ENCODE results near the gene DNAJC4. TPM values are rescaled to one million over a fixed set of nuclear protein-coding genes. Genes with fewer than 3 reads are reported as not detected.

The DNAJC4 gene
- total and polyA plus RNA-seq, 9 donors = 25.0 to 69.1 (median 43.1) TPM

DNA sequence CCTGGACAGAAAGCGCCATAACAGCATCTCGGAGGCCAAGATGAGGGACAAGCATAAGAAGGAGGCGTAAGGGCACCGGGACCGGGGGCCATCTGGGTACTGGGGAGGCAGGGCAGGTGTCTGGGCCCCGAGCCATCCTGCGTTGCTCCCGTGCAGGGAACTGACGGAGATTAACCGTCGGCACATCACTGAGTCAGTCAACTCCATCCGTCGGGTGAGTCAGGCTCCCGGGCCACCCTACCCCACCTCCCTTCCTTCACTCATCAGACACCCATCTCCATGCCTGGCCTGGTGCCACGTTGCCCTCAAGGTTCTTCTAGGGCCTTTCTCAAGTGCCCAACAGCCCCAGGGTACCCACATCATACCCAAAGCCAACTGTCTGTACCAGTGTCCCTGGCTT is 36.0 kb downstream of the DNAJC4 start:
- H3K4me1 ChIP-seq (ENCODE audit: insufficient read depth) = peaks cover 9% of the 10 kb centered on the region
- no peak overlapping the region for H3K27ac ChIP-seq
- intact Hi-C loops (cut with DNase I) = loop anchor here in 2 of 4 donors (10.0 kb wide), 1 partner anchor 62 kb away; the partner anchor contains the start of gene FERMT3 (in 2 of the 2)
- DNase-seq = peak in 3 of 5 donors; percentile 35 to 64 (median 53)
- H3K9me3 ChIP-seq = no peaks in the 10 kb centered on the region
- 86 to 91% (median 90%) methylated on average over 15 of the region's 15 CpGs for WGBS, 3 donors
- TF ChIP-seq, protein P1, sequence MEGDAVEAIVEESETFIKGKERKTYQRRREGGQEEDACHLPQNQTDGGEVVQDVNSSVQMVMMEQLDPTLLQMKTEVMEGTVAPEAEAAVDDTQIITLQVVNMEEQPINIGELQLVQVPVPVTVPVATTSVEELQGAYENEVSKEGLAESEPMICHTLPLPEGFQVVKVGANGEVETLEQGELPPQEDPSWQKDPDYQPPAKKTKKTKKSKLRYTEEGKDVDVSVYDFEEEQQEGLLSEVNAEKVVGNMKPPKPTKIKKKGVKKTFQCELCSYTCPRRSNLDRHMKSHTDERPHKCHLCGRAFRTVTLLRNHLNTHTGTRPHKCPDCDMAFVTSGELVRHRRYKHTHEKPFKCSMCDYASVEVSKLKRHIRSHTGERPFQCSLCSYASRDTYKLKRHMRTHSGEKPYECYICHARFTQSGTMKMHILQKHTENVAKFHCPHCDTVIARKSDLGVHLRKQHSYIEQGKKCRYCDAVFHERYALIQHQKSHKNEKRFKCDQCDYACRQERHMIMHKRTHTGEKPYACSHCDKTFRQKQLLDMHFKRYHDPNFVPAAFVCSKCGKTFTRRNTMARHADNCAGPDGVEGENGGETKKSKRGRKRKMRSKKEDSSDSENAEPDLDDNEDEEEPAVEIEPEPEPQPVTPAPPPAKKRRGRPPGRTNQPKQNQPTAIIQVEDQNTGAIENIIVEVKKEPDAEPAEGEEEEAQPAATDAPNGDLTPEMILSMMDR (IDR thresholded peaks at IDR 0.05) = no peak
- TF ChIP-seq POLR2A (IDR thresholded peaks at IDR 0.05) = no peak
- no peak for TF ChIP-seq EP300 (IDR thresholded peaks at IDR 0.05)
- no peaks in the 10 kb centered on the region for H3K36me3 ChIP-seq
- H3K27me3 ChIP-seq = no peaks in the 10 kb centered on the region
- no peak overlapping the region for H3K4me3 ChIP-seq

DNA sequence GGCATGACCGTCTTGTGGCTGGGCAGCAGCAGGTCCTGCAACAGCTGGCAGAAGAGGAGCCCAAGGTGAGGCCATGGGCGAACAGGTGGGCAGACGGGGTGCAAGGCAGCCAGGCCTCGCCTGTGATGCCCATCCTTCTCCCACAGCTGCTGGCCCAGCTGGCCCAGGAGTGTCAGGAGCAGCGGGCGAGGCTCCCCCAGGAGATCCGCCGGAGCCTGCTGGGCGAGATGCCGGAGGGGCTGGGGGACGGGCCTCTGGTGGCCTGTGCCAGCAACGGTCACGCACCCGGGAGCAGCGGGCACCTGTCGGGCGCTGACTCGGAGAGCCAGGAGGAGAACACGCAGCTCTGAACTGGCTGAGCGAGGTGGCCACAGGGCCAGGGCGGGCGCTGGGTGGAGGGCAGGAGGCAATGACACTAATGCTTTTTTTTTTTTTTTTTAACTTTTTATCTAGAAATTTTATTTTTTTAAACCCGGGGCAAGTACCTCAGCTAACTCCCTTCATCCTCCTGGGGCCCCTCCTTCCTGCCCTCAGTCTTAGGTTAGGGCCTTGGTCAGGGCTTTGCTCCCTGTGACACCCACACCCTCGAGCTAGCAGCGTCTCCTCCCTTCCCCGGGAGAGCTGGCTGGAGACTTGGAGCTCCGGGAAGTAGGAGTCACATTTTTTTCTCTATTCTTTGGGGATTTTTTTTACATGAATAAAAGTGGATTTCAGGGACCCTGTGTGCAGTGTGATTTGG is 37.0 kb downstream of the DNAJC4 start:
- Histone ChIP-seq H3K27ac (peak overlapping the region in 1 of 2 donors; percentile 90), H3K9me3 (no peaks in the 10 kb centered on the region), H3K4me3 (no peak overlapping the region), H3K4me1 (ENCODE audit: insufficient read depth) (peaks cover 9% of the 10 kb centered on the region), H3K36me3 (no peaks in the 10 kb centered on the region), H3K27me3 (no peaks in the 10 kb centered on the region)
- 70 to 71% (median 70%) methylated on average over 27 of the region's 27 CpGs for WGBS, 3 donors
- peak in 3 of 5 donors; percentile 55 to 66 (median 66) for DNase-seq
- intact Hi-C loops (cut with DNase I) = loop anchor here in 2 of 4 donors (10.0 kb wide), 1 partner anchor 63 kb away; the partner anchor contains the start of gene FERMT3 (in 2 of the 2)
- TF ChIP-seq EP300 (IDR thresholded peaks at IDR 0.05) = no peak

DNA sequence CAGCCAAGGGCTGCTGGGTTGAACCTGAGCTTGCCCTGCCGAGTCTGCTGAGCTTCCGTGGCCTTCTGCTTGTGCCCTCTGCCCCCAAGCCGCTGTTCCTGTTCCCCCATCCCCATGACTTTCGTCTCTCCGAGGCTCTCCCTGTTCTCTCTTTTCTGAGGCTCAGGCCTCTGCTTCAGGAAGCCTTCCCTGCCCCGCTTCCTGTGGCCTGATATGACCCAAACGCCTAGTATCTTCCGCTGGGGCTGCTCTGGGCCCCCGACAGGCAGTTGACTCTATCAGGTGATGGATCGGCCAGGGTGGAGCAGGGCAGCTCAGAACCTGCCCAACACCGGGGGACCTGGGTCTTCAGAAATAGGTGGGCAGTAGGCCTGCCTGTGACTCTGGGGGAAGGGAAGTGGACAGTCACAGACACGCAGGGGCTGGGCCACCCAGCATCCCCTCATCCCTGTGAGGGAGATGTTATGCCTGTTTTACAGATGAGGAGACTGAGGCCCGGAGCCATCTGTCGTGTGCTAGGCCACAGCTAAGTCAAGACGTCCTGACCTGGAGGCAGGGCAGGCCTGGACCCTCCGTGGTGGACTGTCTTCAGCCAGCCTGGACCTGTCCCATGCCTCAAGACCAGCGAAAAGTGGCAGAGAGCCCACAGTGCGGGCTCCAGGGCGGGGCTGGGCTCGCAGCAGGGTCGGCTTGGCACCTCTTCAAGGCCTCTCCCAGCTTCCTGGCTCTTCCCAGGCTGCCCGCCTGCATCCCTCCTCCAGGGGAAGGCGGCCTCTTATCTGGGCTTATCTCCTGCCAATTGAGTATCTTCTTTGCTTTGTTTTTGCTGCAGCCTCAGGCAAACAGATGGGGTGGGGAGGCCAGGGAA is 37.9 kb downstream of the DNAJC4 start:
- Histone ChIP-seq H3K27ac (peak overlapping the region; percentile 13 to 90), H3K27me3 (no peaks in the 10 kb centered on the region), H3K4me3 (peak overlapping the region; percentile 75), H3K36me3 (no peaks in the 10 kb centered on the region), H3K9me3 (no peaks in the 10 kb centered on the region), H3K4me1 (ENCODE audit: insufficient read depth) (peaks cover 9% of the 10 kb centered on the region)
- peak; percentile 82 to 93 (median 90) for DNase-seq
- 17 to 29% (median 19%) methylated on average over 21 to 23 of the region's 23 CpGs for WGBS, 3 donors
- intact Hi-C loops (cut with DNase I) = loop anchor here in 2 of 4 donors (10.0 kb wide), 1 partner anchor 63 kb away; the partner anchor contains the start of gene FERMT3 (in 2 of the 2)
- TF ChIP-seq POLR2A (IDR thresholded peaks at IDR 0.05) = no peak
- TF ChIP-seq, protein P1 (IDR thresholded peaks at IDR 0.05) = peak in 1 of 3 donors; percentile 18

DNA sequence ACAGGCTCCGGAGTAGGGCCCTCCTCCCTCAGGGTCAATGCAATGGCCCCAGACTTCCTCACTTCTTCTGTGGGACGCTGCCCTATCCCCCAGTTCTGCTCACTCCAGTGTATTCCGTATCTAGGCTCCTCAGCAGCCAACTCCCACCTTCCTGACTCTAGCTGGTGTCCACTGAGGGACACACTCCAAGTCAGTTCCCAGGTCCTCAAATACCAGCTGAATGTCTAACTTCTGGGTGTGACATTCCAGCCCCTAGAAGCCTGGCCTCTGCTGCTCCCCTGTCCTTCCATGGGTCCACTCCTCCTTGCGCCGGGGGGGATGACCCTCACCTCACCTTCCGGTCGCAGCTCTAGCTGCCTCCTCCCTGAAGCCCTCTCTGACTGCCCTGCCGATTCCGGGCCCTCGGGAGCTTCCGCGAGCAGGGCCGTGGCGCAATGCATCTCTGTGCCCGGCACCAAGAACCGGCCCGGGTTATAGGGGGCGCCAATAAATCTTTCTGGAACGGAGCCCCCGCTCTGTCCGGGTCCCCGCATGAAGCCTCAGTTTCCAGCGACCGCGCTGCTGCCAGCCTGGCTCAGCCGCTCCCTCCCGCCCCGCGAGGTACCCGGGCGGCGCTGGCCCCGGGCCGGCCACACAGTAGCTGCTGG is 38.7 kb downstream of the DNAJC4 start:
- peak overlapping the region; percentile 75 for H3K4me3 ChIP-seq
- peaks cover 9% of the 10 kb centered on the region for H3K4me1 ChIP-seq (ENCODE audit: insufficient read depth)
- intact Hi-C loops (cut with DNase I) = loop anchor here in 2 of 4 donors (10.0 kb wide), 1 partner anchor 64 kb away; the partner anchor contains the start of gene FERMT3 (in 2 of the 2)
- peak overlapping the region; percentile 69 to 90 for H3K27ac ChIP-seq
- H3K9me3 ChIP-seq = no peaks in the 10 kb centered on the region
- no peaks in the 10 kb centered on the region for H3K36me3 ChIP-seq
- DNase-seq = peak in 4 of 5 donors; percentile 68 to 83 (median 75)
- 0% methylated on average over 28 to 34 of the region's 34 CpGs for WGBS, 3 donors
- TF ChIP-seq, protein P1 (IDR thresholded peaks at IDR 0.05) = no peak
- TF ChIP-seq POLR2A (IDR thresholded peaks at IDR 0.05) (no peak), EP300 (IDR thresholded peaks at IDR 0.05) (no peak)
- no peaks in the 10 kb centered on the region for H3K27me3 ChIP-seq

Data from ovary (tissue), 9 donors.